Stimulated activated CD4-positive, alpha-beta T cell treated with anti-CD3 and anti-CD28 coated beads, Interleukin-4, amount 100 ng/mL, for 24 hours (primary cell): ENCODE results near the gene SNAPC4.
"Not testable (repeated sequence)": the region's sequence is repeated elsewhere in the genome, so short reads cannot be mapped to it uniquely, and the experiment has no call there.

Experiments used
- DNase-seq: peaks from one replicate; pipeline ENCODE4 v3.0.0-alpha.2; 2020

SNAPC4 gene

DNA sequence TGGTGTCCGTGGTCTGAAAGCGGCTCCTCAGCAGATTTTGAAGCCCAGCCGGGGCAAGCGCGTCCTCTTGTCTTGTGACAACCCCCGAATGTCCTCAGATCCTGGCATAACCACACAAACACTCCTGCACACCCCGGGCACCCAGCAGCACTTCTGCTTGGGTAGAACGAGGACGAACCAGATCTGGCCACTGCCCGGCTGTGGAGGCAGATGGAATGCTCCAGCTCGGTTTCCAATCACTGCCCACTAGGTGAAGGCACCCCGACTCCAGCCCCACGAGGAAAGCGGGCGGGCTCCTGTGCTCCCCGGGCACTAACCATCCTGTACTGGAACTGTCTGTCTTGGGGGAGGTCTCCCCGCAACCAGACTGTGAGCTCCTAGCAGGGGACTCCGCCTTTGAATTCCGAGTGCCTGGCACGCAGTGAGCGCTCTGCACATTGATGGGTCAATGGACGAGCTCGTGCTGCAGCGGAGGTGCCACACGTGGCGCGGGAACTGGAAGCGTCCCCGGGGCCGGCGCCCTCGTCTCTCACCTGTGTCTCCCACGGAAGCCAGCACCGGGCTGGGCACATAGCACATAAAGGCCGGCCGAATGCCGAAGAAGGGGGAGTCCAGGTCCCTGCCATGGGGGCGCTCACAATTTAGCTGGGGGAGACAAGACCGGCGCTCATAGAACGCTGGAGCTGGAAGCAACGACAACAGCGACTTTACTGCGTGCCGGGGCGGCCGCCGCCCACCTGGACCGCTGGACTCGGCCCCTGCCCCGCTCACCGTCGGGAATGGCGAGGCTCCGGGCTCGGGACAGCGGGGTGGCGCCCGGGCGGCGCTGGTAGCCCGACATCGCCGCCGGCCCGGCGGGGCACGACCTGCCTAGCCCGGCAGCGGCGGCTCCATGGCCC lies 9.8 kb upstream of the SNAPC4 start:
- peak; percentile 47 for DNase-seq

GRCh38 chr9:136407911-136408310 lies 7.9 kb upstream of the SNAPC4 start:
- no peak for DNase-seq

DNA sequence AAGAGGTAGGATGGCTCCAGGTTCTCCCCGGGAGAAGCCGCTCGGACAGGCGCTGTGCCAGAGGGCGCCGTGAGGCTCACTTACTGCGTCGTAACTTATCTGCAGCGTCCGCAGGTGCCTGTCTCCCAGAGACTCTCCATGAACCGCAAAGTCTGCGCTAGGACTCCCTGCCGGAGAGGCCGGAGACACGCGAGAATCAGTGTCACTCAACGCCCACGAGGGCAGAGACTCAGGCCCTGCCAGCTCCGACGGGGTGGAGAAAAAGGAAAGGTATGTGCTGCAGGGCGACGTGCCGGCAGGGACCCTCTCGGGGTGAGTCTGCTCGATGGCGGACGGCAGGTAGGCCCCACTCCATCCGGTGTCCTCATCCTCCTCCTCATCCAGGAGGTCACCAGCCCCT lies 7.1 kb upstream of the SNAPC4 start:
- not testable (repeated sequence) for DNase-seq

DNA sequence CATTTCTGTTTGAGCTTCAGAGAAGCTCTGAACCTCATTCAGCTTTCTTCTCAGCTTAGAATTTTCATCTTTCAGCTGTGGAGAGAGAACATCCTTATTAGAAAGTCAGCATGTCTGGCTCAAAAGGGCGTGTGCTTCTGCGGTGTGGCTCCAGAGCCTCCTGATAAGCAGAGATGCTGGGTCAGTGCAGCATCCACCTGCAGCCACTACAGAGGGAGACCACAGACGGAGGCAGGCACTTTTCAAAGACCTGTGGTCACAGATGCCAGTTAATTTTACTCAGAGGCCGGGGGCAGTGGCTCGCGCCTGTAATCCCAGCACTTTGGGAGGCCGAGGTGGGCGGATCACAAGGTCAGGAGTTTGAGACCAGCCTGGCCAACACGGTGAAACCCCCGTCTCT lies 5.9 kb upstream of the SNAPC4 start:
- DNase-seq = not testable (repeated sequence)

- no peak for DNase-seq
Measured at GRCh38 chr9:136405481-136405880, 5.5 kb upstream of the SNAPC4 start.

GRCh38 chr9:136404801-136405136 lies 4.8 kb upstream of the SNAPC4 start:
- DNase-seq = no peak

DNA sequence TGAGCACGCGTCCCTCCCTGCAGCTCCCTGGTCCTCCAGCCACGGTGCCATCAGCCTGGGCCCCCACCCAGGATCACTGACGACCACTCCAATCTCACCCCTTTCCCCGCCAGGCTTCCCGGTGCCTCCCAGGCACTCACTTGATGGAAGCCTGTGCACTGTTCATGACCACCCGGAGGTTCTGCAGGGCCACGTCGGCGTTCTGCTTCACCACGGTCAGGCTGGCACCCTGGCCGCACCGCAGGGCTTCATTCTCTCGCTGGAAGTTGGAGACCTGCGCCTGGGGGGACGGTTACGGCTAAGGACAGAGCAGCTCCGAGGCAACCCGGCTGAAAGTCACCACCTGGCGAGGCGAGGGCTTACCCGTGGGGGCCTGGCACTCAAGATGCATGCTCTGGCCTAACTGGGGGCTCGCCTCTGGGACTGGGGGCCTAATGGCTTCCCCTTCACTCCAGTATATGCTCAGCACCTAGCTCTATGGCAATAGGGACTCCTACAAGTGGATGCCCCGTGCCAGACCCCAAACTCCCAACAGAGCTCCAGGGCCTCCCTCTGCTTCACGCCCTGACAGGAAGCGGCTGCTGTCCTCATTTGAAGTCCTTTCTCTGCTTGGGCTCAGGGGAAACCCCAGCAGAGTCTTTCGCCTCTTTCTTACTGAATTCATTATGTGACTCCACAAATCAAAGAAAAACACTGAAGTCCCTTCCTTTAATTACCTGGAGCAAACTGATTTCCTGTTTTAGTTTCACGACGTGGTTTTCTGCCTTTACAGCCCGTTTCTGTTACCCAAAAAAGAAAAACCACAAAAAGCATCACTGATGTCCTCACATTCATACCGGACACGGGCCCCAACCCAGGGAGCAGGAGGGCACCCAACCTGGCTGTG lies 4.2 kb upstream of the SNAPC4 start:
- DNase-seq = peak; percentile 51

DNA sequence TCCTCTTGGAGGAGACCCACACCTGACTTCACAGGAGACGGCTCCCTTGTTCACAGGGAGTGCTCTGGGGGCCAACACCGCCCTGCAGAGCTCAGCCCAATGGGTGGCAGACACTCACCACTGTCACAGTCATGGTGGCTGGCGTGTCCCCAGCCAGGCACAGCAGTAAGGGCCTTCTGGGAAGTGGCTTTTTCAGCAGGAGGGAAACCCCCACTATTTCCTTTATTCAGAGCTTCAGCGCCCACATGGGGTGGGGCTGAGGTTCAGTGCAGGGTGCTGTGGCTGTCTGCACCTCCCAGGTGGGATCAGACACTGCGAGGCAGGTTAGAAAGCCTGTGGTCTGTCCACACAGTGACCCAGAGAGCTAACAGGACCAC lies 3.6 kb upstream of the SNAPC4 start:
- DNase-seq = peak; percentile 78

GRCh38 chr9:136402067-136402466 lies 2.1 kb upstream of the SNAPC4 start:
- no peak for DNase-seq

DNA sequence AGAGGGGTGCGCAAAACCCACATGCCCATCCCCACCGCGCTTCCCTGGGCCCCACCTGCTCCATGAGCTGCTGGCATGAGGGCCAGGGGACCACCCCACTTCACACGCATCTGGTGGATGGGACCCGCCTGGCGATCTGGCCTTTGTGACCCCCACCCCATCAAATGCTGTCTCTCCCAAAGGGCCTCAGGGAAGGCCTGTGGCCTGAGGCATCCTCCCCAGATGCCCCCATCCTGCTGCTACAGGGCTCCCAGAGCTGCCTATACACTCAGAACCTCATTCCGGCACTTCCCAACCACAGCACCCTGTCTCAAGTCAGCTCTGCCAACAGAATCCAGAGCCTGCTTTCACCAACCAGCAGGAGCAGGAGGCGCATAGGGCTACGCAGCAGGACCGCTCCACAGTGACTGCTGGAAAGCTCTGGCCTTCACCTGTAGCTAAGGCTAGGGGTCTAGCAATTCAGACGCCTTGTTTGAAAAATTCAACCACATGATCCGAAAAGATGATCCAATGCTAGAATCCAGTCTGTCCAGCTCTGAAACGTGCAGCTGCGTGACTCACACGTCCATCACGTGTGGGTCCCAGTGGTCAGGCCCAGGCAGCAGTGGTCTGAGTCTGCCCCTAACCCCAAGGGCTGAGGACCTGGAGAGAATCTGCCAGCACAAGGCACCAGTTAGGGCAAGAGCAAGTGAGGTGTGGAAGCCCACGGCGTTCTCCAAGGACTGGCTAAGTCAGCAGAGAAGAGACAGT lies 1.4 kb upstream of the SNAPC4 start:
- no peak for DNase-seq

GRCh38 chr9:136399176-136400037 lies 563 bp downstream of the SNAPC4 start:
- peak; percentile 41 for DNase-seq

DNA sequence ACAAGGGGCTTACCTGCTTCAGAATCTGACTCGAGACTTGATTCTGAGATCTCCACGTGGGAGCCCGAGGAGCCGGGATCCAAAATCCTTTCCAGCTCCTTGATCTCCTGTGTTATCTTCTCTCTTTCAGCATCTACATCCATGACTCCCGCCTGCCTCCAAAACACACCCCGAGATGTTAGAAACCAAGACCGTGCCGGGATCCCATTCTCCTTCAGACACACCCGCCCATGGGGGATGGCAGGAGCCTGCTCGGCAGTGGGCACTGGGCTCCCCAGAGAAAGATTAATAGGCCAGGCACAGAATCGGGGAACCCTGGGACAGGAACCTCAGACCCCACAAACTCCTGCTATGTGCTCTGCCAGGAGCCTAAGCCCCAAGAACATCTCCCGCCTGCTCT lies 1.7 kb downstream of the SNAPC4 start:
- no peak for DNase-seq

DNA sequence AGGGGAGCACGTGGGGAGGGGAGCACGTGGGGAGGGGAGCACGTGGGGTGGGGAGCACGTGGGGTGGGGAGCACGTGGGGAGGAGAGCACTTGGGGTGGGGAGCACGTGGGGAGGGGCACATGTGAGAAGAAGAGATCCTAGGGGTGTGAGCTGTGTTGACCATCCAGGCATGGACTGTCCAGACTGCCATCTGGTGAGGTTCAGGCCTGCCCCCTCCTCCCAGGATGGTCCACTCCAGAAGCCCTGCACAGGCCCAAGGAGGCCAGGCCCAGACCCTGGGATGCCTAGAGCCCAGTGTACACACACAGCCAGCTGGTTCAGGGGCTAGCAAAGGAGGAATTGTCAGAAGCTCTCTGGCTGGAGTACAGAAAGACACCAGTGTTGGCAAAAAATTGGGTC lies 2.3 kb downstream of the SNAPC4 start:
- DNase-seq = no peak

GRCh38 chr9:136396219-136396515 lies 3.8 kb downstream of the SNAPC4 start:
- DNase-seq = no peak

GRCh38 chr9:136395345-136396218 lies 4.4 kb downstream of the SNAPC4 start:
- DNase-seq = no peak

DNA sequence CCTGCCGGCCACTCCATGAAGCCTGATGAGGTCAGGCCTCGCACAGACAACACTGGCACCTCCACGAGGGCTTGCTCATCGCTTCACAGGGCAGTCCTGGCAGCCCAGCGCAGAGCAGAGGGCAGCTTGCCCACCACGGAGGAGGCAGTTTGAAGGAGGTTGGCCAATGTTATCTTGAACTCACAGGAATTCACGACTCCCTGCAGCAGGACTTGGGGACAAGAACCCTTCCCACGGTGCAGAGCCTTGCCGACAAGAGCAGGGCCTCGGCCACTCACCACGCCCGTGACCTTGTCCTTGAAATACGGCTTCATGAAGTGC lies 5.0 kb downstream of the SNAPC4 start:
- DNase-seq = no peak

- DNase-seq = no peak
Measured at GRCh38 chr9:136394312-136395019, 5.5 kb downstream of the SNAPC4 start.

GRCh38 chr9:136393531-136393930 lies 6.4 kb downstream of the SNAPC4 start:
- DNase-seq = no peak

GRCh38 chr9:136392538-136393449 lies 7.2 kb downstream of the SNAPC4 start:
- no peak for DNase-seq
